ENCODE results near the gene GIPC2. TPM values are rescaled to one million over a fixed set of nuclear protein-coding genes. Genes with fewer than 3 reads are reported as not detected.

Gene GIPC2
- total and polyA plus RNA-seq, 9 of the 15 experiments (the other 6 are each of a cell fraction or from before 2014, with no cell fraction given): 0.01 to 0.05 (median 0.04) TPM; not detected in 3

DNA sequence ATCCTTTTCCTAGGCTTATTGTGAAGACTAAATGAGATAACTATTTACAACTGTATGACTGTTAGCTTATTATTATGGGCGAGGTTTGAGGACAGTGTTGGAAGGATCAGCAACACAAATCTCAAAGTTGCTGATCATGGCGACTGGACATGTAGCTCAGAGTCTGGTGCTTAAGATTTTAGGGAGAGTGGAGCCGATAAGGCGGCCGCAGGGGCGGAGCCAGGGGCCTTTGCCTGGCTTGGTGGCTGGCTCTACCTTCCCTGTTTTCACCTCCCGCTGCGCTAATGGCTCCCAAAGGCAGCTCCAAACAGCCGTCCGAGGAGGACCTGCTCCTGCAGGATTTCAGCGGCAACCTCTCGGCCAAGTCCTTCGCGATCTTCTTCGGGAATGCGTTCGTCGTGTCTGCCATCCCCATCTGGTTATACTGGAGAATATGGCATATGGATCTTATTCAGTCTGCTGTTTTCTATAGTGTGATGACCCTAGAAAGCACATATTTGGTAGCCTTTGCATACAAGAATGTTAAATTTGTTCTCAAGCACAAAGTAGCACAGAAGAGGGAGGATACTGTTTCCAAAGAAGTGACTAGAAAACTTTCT is 45.5 kb downstream of the GIPC2 start (continued):
- TF ChIP-seq, protein P1, sequence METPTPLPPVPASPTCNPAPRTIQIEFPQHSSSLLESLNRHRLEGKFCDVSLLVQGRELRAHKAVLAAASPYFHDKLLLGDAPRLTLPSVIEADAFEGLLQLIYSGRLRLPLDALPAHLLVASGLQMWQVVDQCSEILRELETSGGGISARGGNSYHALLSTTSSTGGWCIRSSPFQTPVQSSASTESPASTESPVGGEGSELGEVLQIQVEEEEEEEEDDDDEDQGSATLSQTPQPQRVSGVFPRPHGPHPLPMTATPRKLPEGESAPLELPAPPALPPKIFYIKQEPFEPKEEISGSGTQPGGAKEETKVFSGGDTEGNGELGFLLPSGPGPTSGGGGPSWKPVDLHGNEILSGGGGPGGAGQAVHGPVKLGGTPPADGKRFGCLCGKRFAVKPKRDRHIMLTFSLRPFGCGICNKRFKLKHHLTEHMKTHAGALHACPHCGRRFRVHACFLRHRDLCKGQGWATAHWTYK (CRISPR knock-in tag; IDR thresholded peaks at IDR 0.05): no peak; the same call in 1 of the 2 replicates
- TF ChIP-seq MTA3 (IDR thresholded peaks at IDR 0.05; ENCODE audit: borderline replicate concordance): peak; percentile 16; the same call in 1 of the 2 replicates
- peak; percentile 50 for TF ChIP-seq RBFOX2 (IDR thresholded peaks at IDR 0.05; ENCODE audit: low read depth, low read length)
- TF ChIP-seq FOXJ2 (tag; IDR thresholded peaks at IDR 0.05): 0 out of 2 replicates have a peak, but pooled peaks have one; percentile 30
- TF ChIP-seq SMARCE1 (IDR thresholded peaks at IDR 0.05): 0 out of 2 replicates have a peak, but pooled peaks have one; percentile 34
- peak; percentile 44; the same call in 1 of the 2 replicates for TF ChIP-seq TEAD4 (IDR thresholded peaks at IDR 0.05; ENCODE audit: low read length)
- no peak for TF ChIP-seq TEAD4 (CRISPR knock-in tag; IDR thresholded peaks at IDR 0.05; ENCODE audit: borderline replicate concordance)
- TF ChIP-seq ARNT (IDR thresholded peaks at IDR 0.05): 0 out of 4 replicates have a peak, but pooled peaks of 1 of the 2 experiments have one; percentile 18
- no peak for TF ChIP-seq NR2C2 (CRISPR knock-in tag; IDR thresholded peaks at IDR 0.05)
- 0 out of 2 replicates have a peak, but pooled peaks have one; percentile 28 for TF ChIP-seq NR2C2 (tag; IDR thresholded peaks at IDR 0.05)
- TF ChIP-seq SOX6 (IDR thresholded peaks at IDR 0.05): peak; percentile 39; the same call in 1 of the 2 replicates
- TF ChIP-seq NFYB (IDR thresholded peaks at IDR 0.05; ENCODE audit: extremely low read depth, insufficient read length): no peak
- 0 out of 2 replicates have a peak, but pooled peaks have one; percentile 37 for TF ChIP-seq ATF7 (IDR thresholded peaks at IDR 0.05)
- TF ChIP-seq KDM1A (IDR thresholded peaks at IDR 0.05): peak in 1 of 2 experiments; percentile 38; a peak in 1 of 4 replicates
- TF ChIP-seq LCOR (CRISPR knock-in tag; IDR thresholded peaks at IDR 0.05): 0 out of 2 replicates have a peak, but pooled peaks have one; percentile 49
- TF ChIP-seq RCOR1 (IDR thresholded peaks at IDR 0.05; ENCODE audit: borderline replicate concordance in 1 of 2, low read depth in 2 of 2, low read length in 2 of 2): peak; percentile 48 to 87; a peak in 2 of 4 replicates
- TF ChIP-seq ERF (CRISPR knock-in tag; IDR thresholded peaks at IDR 0.05): 0 out of 2 replicates have a peak, but pooled peaks have one; percentile 46
- TF ChIP-seq JUN (IDR thresholded peaks at IDR 0.05; ENCODE audit: borderline replicate concordance, low read depth, low read length): no peak
- TF ChIP-seq JUN (CRISPR knock-in tag; IDR thresholded peaks at IDR 0.05; ENCODE audit: borderline replicate concordance): no peak

Data from K562 (cell line).